Lower leg skin (tissue), 3 donors: ENCODE results near the gene GAS2L2.

ENCODE experiments used
- POLR2A ChIP-seq, 2 donors: fragments of 450-650 bp; IDR thresholded peaks; one replicate each; pipeline ENCODE4 v1.6.1; 2016 to 2017; ENCODE audit warnings: antibody characterized with exemption in 2 of 2, mild to moderate bottlenecking in 1 of 2, moderate library complexity in 1 of 2
- TF ChIP-seq, protein P1 (sequence below), 3 donors: fragments of 450-650 bp; IDR thresholded peaks; one replicate each; pipeline ENCODE4 v1.5.1; 2016; ENCODE audit warnings: antibody characterized with exemption in 3 of 3, mild to moderate bottlenecking in 3 of 3, moderate library complexity in 2 of 3

DNA sequence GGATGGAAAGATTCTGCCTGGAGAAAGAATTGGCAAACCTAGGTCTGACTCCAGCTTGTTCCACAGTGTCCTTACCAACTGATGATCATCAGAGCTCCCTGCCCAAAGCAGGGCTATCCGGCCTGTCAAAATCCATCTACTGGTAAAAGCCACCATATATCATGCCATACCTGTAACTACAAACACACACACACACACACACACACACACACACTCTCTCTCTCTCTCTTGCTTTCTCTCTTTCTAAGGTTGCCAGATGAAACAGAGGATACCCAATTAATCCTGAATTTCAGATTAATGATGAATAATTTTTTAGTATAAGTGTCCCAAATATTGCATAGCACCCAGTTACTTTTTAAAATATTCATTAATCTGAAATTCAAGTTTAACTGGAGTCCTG lies 43.9 kb upstream of the GAS2L2 start:
- TF ChIP-seq, protein P1, sequence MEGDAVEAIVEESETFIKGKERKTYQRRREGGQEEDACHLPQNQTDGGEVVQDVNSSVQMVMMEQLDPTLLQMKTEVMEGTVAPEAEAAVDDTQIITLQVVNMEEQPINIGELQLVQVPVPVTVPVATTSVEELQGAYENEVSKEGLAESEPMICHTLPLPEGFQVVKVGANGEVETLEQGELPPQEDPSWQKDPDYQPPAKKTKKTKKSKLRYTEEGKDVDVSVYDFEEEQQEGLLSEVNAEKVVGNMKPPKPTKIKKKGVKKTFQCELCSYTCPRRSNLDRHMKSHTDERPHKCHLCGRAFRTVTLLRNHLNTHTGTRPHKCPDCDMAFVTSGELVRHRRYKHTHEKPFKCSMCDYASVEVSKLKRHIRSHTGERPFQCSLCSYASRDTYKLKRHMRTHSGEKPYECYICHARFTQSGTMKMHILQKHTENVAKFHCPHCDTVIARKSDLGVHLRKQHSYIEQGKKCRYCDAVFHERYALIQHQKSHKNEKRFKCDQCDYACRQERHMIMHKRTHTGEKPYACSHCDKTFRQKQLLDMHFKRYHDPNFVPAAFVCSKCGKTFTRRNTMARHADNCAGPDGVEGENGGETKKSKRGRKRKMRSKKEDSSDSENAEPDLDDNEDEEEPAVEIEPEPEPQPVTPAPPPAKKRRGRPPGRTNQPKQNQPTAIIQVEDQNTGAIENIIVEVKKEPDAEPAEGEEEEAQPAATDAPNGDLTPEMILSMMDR (IDR thresholded peaks at IDR 0.05) = no peak
- no peak for TF ChIP-seq POLR2A (IDR thresholded peaks at IDR 0.05)
